HL-60 (cell line): Measurements from ENCODE around the gene SOCS3.

Experiments
- CTCF ChIP-seq: IDR thresholded peaks from one replicate; pipeline ENCODE4 v1.5.1; 2011; ENCODE audit warnings: low read length, control low read depth, inconsistent platforms; ENCODE audit not compliant: insufficient read depth
- GABPA ChIP-seq: IDR thresholded peaks from 2 replicates; pipeline ENCODE4 v1.6.1; 2012; ENCODE audit warnings: low read depth
- POLR2AphosphoS5 ChIP-seq: IDR thresholded peaks from 2 replicates; pipeline ENCODE4 v1.6.1; 2012; ENCODE audit warnings: low read depth
- REST ChIP-seq: IDR thresholded peaks from 2 replicates; pipeline ENCODE4 v1.6.1; 2012; ENCODE audit warnings: low read depth; ENCODE audit not compliant: insufficient replicate concordance
- SPI1 ChIP-seq: IDR thresholded peaks from 2 replicates; pipeline ENCODE4 v1.6.1; 2012; ENCODE audit warnings: low read depth, mild to moderate bottlenecking, borderline replicate concordance

GRCh38 chr17:78394209-78394608, 34.3 kb upstream of the SOCS3 start:
- TF ChIP-seq CTCF (no peak), GABPA (no peak), REST (no peak), POLR2AphosphoS5 (no peak), SPI1 (no peak)
